Measurements from ENCODE around the gene PRKCH.

DNA sequence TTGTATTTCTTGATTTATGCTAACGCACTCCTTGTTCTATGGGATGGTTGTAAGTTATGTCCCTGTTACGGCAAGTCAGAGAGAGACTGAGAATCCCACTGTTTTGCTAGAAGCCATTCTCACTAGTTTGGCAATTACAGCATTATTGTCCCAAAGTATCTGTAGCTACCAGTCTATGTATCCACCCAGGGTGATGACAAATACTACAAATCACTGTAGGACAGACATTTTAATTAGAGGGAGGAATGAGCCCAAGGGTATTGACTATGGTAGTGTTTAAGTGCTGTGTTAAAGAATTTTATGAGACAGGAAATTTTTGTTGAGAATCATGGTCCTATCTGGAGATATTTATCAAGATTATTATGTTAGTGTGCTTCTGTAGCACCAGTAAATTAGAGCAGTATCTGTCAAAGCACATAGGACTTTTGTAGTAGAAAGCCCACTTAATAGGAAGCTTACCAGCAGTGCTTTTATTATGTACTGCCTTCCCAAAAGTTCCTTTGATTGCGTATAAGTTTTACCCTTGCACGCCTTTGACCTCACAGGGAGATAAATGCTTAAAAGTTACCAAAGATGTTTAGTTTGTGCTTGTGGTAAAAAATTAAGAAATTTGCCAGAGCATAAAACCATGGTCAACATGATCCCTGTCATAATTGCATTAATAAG, 10.7 kb downstream of the PRKCH start:
- no peak for TF ChIP-seq SIN3A (IDR thresholded peaks at IDR 0.05; ENCODE audit: borderline replicate concordance, insufficient read depth, low read depth, low read length)
- TF ChIP-seq, protein P1, sequence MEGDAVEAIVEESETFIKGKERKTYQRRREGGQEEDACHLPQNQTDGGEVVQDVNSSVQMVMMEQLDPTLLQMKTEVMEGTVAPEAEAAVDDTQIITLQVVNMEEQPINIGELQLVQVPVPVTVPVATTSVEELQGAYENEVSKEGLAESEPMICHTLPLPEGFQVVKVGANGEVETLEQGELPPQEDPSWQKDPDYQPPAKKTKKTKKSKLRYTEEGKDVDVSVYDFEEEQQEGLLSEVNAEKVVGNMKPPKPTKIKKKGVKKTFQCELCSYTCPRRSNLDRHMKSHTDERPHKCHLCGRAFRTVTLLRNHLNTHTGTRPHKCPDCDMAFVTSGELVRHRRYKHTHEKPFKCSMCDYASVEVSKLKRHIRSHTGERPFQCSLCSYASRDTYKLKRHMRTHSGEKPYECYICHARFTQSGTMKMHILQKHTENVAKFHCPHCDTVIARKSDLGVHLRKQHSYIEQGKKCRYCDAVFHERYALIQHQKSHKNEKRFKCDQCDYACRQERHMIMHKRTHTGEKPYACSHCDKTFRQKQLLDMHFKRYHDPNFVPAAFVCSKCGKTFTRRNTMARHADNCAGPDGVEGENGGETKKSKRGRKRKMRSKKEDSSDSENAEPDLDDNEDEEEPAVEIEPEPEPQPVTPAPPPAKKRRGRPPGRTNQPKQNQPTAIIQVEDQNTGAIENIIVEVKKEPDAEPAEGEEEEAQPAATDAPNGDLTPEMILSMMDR (IDR thresholded peaks at IDR 0.05): no peak

Data from Panc1 (cell line).